Nephron progenitor cell (in vitro differentiated cells): ENCODE data around the gene MAGEA3.
"Not testable (repeated sequence)": the region's sequence is repeated elsewhere in the genome, so short reads cannot be mapped to it uniquely, and the experiment has no call there.

Experiments used
- DNase-seq: peaks from one replicate; pipeline ENCODE4 v3.0.0; 2021
- H3K27ac Mint-ChIP-seq: 2 replicates; pipeline ENCODE4 v1.8.0; 2021; ENCODE audit warnings: mild to moderate bottlenecking, moderate library complexity, mixed read lengths
- H3K27me3 Mint-ChIP-seq: 2 replicates; pipeline ENCODE4 v1.8.0; 2021; ENCODE audit warnings: mild to moderate bottlenecking, low read depth, mixed read lengths; ENCODE audit not compliant: poor library complexity
- H3K36me3 Mint-ChIP-seq: 2 replicates; pipeline ENCODE4 v1.8.0; 2021; ENCODE audit warnings: low read depth, mixed read lengths
- H3K4me1 Mint-ChIP-seq: 2 replicates; pipeline ENCODE4 v1.8.0; 2021; ENCODE audit warnings: mixed read lengths
- H3K4me3 Mint-ChIP-seq: 2 replicates; pipeline ENCODE4 v1.8.0; 2021; ENCODE audit warnings: mild to moderate bottlenecking, moderate library complexity, mixed read lengths
- H3K9me3 Mint-ChIP-seq: 2 replicates; pipeline ENCODE4 v1.8.0; 2021; ENCODE audit warnings: mild to moderate bottlenecking, moderate library complexity, mixed read lengths
- CTCF ChIP-seq: fragments of 200-600 bp; sonication (generic); IDR thresholded peaks from 2 replicates; pipeline ENCODE4 v1.5.0; 2021; ENCODE audit warnings: antibody characterized with exemption

Gene MAGEA3

GRCh38 chrX:152725409-152725808 lies 26.8 kb downstream of the MAGEA3 start:
- no peak for TF ChIP-seq CTCF
- peaks cover 2% of the 10 kb centered on the region for H3K27me3 Mint-ChIP-seq
- no peak for DNase-seq
- H3K36me3 Mint-ChIP-seq = no peaks in the 10 kb centered on the region
- peaks cover 32% of the 10 kb centered on the region for H3K9me3 Mint-ChIP-seq
- H3K4me3 Mint-ChIP-seq = no peak overlapping the region
- H3K4me1 Mint-ChIP-seq = no peaks in the 10 kb centered on the region
- H3K27ac Mint-ChIP-seq = no peak overlapping the region

- Mint-ChIP-seq H3K4me3 (no peak within 1 kb of the TSS), H3K9me3 (peaks cover 48% of the 10 kb centered on the region), H3K27me3 (peaks cover 6% of the 10 kb centered on the region), H3K36me3 (no peaks in the 10 kb centered on the region), H3K27ac (no peak within 1 kb of the TSS), H3K4me1 (no peaks in the 10 kb centered on the region)
- no peak for TF ChIP-seq CTCF
- DNase-seq = no peak
Observed at GRCh38 chrX:152733261-152733975, 34.8 kb downstream of the MAGEA3 start, which contains the start of the genes CSAG1 and MAGEA12. Gene CSAG1, minus strand, starts transcription at chrX:152733721. Its CDS starts 1,261 bp downstream, at chrX:152732460. Gene MAGEA12, plus strand, starts transcription at chrX:152733757. Its CDS starts 2,405 bp downstream, at chrX:152736162.

- H3K36me3 Mint-ChIP-seq, H3K4me1 Mint-ChIP-seq, H3K27ac Mint-ChIP-seq, DNase-seq, H3K4me3 Mint-ChIP-seq: not testable (repeated sequence)
- H3K27me3 Mint-ChIP-seq = peaks cover 12% of the 10 kb centered on the region
- peaks cover 50% of the 10 kb centered on the region for H3K9me3 Mint-ChIP-seq
Observed at GRCh38 chrX:152734143-152734858, 35.7 kb downstream of the MAGEA3 start.

- DNase-seq = no peak
- no peak for TF ChIP-seq CTCF
- H3K27me3 Mint-ChIP-seq = peaks cover 14% of the 10 kb centered on the region
Observed at GRCh38 chrX:152735101-152735500, 36.5 kb downstream of the MAGEA3 start.

GRCh38 chrX:152735860-152736511 lies 37.4 kb downstream of the MAGEA3 start:
- no peak for TF ChIP-seq CTCF
- Mint-ChIP-seq H3K27me3 (peaks cover 14% of the 10 kb centered on the region), H3K27ac (no peak overlapping the region), H3K4me3 (no peak overlapping the region), H3K9me3 (peaks cover 60% of the 10 kb centered on the region), H3K36me3 (no peaks in the 10 kb centered on the region), H3K4me1 (no peaks in the 10 kb centered on the region)
- DNase-seq = no peak

More at GRCh38 chrX:152735101-152735500, 36.5 kb downstream of the MAGEA3 start:
- H3K4me1 Mint-ChIP-seq = no peaks in the 10 kb centered on the region
- H3K27ac Mint-ChIP-seq = no peak overlapping the region
- peaks cover 54% of the 10 kb centered on the region for H3K9me3 Mint-ChIP-seq
- H3K4me3 Mint-ChIP-seq = no peak overlapping the region
- H3K36me3 Mint-ChIP-seq = no peaks in the 10 kb centered on the region

- not testable (repeated sequence) for H3K4me1 Mint-ChIP-seq, H3K36me3 Mint-ChIP-seq, H3K4me3 Mint-ChIP-seq, DNase-seq, H3K27ac Mint-ChIP-seq
- peaks cover 65% of the 10 kb centered on the region for H3K9me3 Mint-ChIP-seq
- H3K27me3 Mint-ChIP-seq = peaks cover 14% of the 10 kb centered on the region
Observed at GRCh38 chrX:152736528-152736927, 37.9 kb downstream of the MAGEA3 start.
